Parathyroid adenoma (tissue), 2 donors: ENCODE results near the gene KCP.

Experiments
- H2AFZ ChIP-seq: fragments of 300-600 bp; sonication (generic); one replicate; pipeline ENCODE4 v1.7.0; 2017; ENCODE audit warnings: antibody characterized with exemption, mild to moderate bottlenecking
- H3K27ac ChIP-seq: fragments of 300-600 bp; sonication (generic); one replicate; pipeline ENCODE4 v1.7.0; 2017
- H3K27me3 ChIP-seq: fragments of 300-600 bp; sonication (generic); one replicate; pipeline ENCODE4 v1.7.0; 2017; ENCODE audit warnings: low read length; ENCODE audit not compliant: control insufficient read depth, insufficient read depth
- H3K36me3 ChIP-seq: fragments of 300-600 bp; sonication (generic); one replicate; pipeline ENCODE4 v1.7.0; 2017; ENCODE audit warnings: low read length; ENCODE audit not compliant: control insufficient read depth, insufficient read depth
- H3K4me1 ChIP-seq: fragments of 300-600 bp; sonication (generic); one replicate; pipeline ENCODE4 v1.7.0; 2017; ENCODE audit warnings: control low read depth
- H3K4me2 ChIP-seq: fragments of 300-600 bp; sonication (generic); one replicate; pipeline ENCODE4 v1.7.0; 2017; ENCODE audit warnings: low read length
- H3K4me3 ChIP-seq: fragments of 300-600 bp; sonication (generic); one replicate; pipeline ENCODE4 v1.7.0; 2017; ENCODE audit warnings: low read depth, low read length
- H3K79me2 ChIP-seq: fragments of 300-600 bp; sonication (generic); one replicate; pipeline ENCODE4 v1.7.0; 2017; ENCODE audit warnings: control low read depth
- H3K9ac ChIP-seq: fragments of 300-600 bp; sonication (generic); one replicate; pipeline ENCODE4 v1.7.0; 2017; ENCODE audit warnings: mild to moderate bottlenecking
- H3K9me3 ChIP-seq: fragments of 300-600 bp; sonication (generic); one replicate; pipeline ENCODE4 v1.7.0; 2017; ENCODE audit warnings: low read length; ENCODE audit not compliant: control insufficient read depth
- CTCF ChIP-seq: fragments of 300-600 bp; sonication (generic); IDR thresholded peaks from one replicate; pipeline ENCODE4 v1.7.0; 2017; ENCODE audit warnings: antibody characterized with exemption, mild to moderate bottlenecking
- donor health status: primary hyperparathyroidism.

KCP gene

GRCh38 chr7:128951296-128951695, 40.8 kb upstream of the KCP start:
- no peak overlapping the region for H3K4me2 ChIP-seq
- H3K9ac ChIP-seq, result no peak overlapping the region
- peaks cover 3% of the 10 kb centered on the region for H3K4me1 ChIP-seq
- no peak overlapping the region for H3K4me3 ChIP-seq
- H3K79me2 ChIP-seq, result no peaks in the 10 kb centered on the region
- H3K27me3 ChIP-seq, result no peaks in the 10 kb centered on the region
- H2AFZ ChIP-seq, result no peak overlapping the region
- no peaks in the 10 kb centered on the region for H3K9me3 ChIP-seq
- no peak for TF ChIP-seq CTCF
- no peak overlapping the region for H3K27ac ChIP-seq
- H3K36me3 ChIP-seq, result no peaks in the 10 kb centered on the region

- no peaks in the 10 kb centered on the region for H3K27me3 ChIP-seq
- no peak overlapping the region for H3K4me3 ChIP-seq
- no peak overlapping the region for H2AFZ ChIP-seq
- H3K9me3 ChIP-seq, result no peaks in the 10 kb centered on the region
- no peaks in the 10 kb centered on the region for H3K36me3 ChIP-seq
- no peak overlapping the region for H3K9ac ChIP-seq
- H3K79me2 ChIP-seq, result no peaks in the 10 kb centered on the region
- H3K4me2 ChIP-seq, result no peak overlapping the region
- H3K4me1 ChIP-seq, result peaks cover 3% of the 10 kb centered on the region
- TF ChIP-seq CTCF, result no peak
- no peak overlapping the region for H3K27ac ChIP-seq
Measured at GRCh38 chr7:128948976-128949760, 38.7 kb upstream of the KCP start.

GRCh38 chr7:128948312-128948973, 37.9 kb upstream of the KCP start:
- Histone ChIP-seq H3K4me2 (no peak overlapping the region), H2AFZ (no peak overlapping the region), H3K9ac (no peak overlapping the region), H3K9me3 (no peaks in the 10 kb centered on the region), H3K4me3 (no peak overlapping the region), H3K79me2 (no peaks in the 10 kb centered on the region), H3K4me1 (peaks cover 3% of the 10 kb centered on the region), H3K36me3 (no peaks in the 10 kb centered on the region), H3K27me3 (no peaks in the 10 kb centered on the region), H3K27ac (no peak overlapping the region)
- TF ChIP-seq CTCF, result no peak

GRCh38 chr7:128947854-128948253, 37.3 kb upstream of the KCP start:
- Histone ChIP-seq H3K9ac (no peak overlapping the region), H3K27me3 (no peaks in the 10 kb centered on the region), H3K4me2 (no peak overlapping the region), H3K9me3 (no peaks in the 10 kb centered on the region), H3K79me2 (no peaks in the 10 kb centered on the region), H3K36me3 (no peaks in the 10 kb centered on the region), H3K4me3 (no peak overlapping the region), H3K27ac (no peak overlapping the region), H2AFZ (no peak overlapping the region), H3K4me1 (peaks cover 3% of the 10 kb centered on the region)
- no peak for TF ChIP-seq CTCF
